ENCODE data around the gene ATP11B. TPM values are rescaled to one million over a fixed set of nuclear protein-coding genes. Genes with fewer than 3 reads are reported as not detected.

Gene ATP11B
- total RNA-seq, 2 experiments from 2014 or later, result 64.6 to 86.7 TPM

DNA sequence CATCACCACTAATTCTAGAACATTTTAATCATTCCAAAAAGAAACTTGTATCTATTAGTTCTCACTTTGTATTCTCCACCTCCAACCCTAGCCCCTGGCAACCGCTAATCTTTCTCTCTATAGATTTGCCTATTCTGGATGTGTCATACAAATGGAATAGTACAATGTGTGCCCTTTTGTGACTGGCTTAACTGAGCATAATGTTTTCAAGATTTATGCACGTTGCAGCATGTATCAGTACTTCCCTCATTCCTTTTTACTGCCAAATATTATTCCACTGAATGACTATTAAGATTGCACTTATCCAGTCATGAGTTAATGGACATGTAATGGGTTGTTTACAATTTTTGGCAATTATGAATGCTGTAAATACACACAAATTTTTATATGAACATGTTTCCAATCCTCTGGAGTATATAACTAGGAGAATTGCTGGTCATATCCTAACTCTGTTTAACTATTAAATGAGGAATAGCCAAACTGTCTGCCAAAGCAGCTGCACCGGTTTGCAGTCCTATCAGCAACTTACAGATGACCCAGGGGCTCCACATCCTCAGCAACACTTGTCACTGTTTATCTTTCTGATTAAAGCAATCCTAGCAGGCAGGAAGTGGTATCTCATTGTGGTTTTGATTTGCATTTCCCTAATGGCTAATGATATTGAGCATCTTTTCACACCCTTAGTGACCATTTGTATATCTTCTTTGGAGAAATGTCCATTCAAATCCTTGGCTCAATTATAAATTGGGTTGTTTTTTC is 144.2 kb downstream of the ATP11B start:
- Mint-ChIP-seq H3K36me3 (ENCODE audit: low read depth) (no peaks in the 10 kb centered on the region), H3K9me3 (ENCODE audit: low read depth) (peaks cover 3% of the 10 kb centered on the region), H3K27ac (no peak overlapping the region), H3K27me3 (no peaks in the 10 kb centered on the region), H3K4me1 (peaks cover 26% of the 10 kb centered on the region), H3K4me3 (no peak overlapping the region)
- no peak for DNase-seq
- POLR2A ChIA-PET, result interaction anchor here (0.7 kb wide), 1 partner anchor 321 kb away, joined by 3 read pairs; no protein-coding TSS in a partner anchor
- no peak for ATAC-seq
- intact Hi-C loops (cut with DNase I, micrococcal nuclease), result no loop called here
- CTCF ChIA-PET, result no interaction called here

DNA sequence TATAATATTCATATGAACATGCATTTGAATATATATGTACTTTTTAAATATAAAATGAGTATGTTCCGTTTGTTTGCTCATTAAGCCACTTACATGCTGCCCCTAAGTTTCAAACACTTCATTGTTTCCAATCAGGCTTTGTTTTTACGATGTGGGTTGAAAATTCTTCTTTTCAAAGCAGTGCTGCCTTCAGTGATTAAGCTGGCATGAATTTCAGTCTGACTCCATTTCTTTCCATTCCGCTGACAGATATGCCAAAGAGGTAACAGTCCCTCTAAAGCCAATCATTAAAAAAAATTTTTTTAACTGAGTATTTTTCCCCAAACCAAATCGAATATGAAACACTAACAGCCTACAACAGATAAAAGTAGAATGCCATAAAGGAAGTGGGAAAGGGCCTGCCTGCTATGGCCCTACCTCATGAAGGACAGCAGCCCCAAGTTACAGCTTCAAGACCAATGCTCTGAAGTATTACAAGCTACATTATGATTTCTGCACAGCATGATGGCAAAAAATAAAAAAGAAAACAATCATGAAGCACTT is 147.0 kb downstream of the ATP11B start:
- no peak overlapping the region for H3K4me3 Mint-ChIP-seq
- CTCF ChIA-PET, result no interaction called here
- H3K9me3 Mint-ChIP-seq (ENCODE audit: low read depth), result no peaks in the 10 kb centered on the region
- H3K27ac Mint-ChIP-seq, result peak overlapping the region; percentile 38
- H3K4me1 Mint-ChIP-seq, result peaks cover 24% of the 10 kb centered on the region
- POLR2A ChIA-PET, result no interaction called here
- ATAC-seq (peak; percentile 74), DNase-seq (no peak)
- no peaks in the 10 kb centered on the region for H3K27me3 Mint-ChIP-seq
- intact Hi-C loops (cut with DNase I, micrococcal nuclease), result no loop called here
- H3K36me3 Mint-ChIP-seq (ENCODE audit: low read depth), result peaks cover 6% of the 10 kb centered on the region

DNA sequence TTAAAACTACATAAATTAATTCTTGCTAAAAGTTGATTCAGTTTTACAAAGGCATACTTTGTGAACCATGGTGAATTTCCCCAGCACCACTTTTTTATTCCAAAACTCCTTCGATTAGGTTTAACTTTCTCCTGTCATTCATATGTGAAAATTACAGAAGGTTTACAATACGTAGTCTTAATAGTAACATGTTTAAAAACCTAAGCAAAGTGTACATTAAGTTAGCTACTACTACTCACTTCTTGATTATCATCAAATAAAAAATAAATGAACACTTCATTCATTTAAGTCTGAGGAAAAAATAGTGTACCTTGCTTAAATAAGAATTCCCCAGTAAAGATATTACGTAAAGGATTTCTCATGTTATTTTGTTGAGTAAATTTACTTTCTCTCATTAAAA is 148.4 kb downstream of the ATP11B start:
- H3K9me3 Mint-ChIP-seq (ENCODE audit: low read depth), result no peaks in the 10 kb centered on the region
- no peak for ATAC-seq
- no peak for DNase-seq
- H3K27ac Mint-ChIP-seq, result no peak overlapping the region
- POLR2A ChIA-PET, result no interaction called here
- H3K27me3 Mint-ChIP-seq, result no peaks in the 10 kb centered on the region
- peaks cover 17% of the 10 kb centered on the region for H3K4me1 Mint-ChIP-seq
- H3K4me3 Mint-ChIP-seq, result no peak overlapping the region
- CTCF ChIA-PET, result no interaction called here
- intact Hi-C loops (cut with DNase I, micrococcal nuclease), result no loop called here
- peaks cover 18% of the 10 kb centered on the region for H3K36me3 Mint-ChIP-seq (ENCODE audit: low read depth)

DNA sequence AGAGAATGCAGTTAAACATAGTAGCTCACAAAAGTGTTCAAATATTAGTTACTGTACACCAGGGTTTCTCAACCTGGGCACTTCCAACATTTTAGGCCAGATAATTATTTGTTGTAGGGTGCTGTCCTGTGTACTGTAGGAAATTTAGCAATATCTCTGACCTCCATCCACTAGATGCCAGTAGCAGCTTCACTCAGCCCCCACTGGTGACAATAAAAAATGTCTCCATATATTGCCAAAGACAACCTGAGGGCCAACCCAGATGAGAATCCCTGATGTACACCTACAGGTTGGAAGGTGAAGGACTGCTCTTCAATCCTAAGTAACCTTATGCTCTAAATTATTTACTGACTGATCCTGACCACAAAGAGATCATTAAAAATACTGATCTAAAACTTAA is 154.6 kb downstream of the ATP11B start:
- no peaks in the 10 kb centered on the region for H3K9me3 Mint-ChIP-seq (ENCODE audit: low read depth)
- DNase-seq (no peak), ATAC-seq (peak; percentile 68)
- no peak overlapping the region for H3K4me3 Mint-ChIP-seq
- intact Hi-C loops (cut with DNase I, micrococcal nuclease), result no loop called here
- no peaks in the 10 kb centered on the region for H3K4me1 Mint-ChIP-seq
- CTCF ChIA-PET, result interaction anchor here (1.0 kb wide), 1 partner anchor 31 kb away, joined by 3 read pairs; no protein-coding TSS in a partner anchor
- peaks cover 20% of the 10 kb centered on the region for H3K36me3 Mint-ChIP-seq (ENCODE audit: low read depth)
- no peak overlapping the region for H3K27ac Mint-ChIP-seq
- POLR2A ChIA-PET, result no interaction called here
- H3K27me3 Mint-ChIP-seq, result no peaks in the 10 kb centered on the region

DNA sequence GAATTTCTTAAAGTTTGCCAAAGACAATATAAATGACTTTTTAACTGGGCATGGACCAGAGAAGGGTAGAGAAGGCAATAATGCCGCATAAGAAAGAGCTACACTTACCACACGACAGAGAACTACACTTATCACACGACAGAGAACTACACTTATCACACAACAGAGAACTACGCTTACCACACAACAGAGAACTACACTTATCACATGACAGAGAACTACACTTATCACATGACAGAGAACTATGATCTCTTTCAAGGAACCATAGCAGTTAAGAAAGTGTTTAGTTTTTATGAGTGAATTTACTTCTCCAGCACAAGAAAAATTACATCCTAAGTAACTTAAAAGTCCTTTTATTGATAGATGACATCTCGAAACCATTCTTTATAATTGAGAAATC is 155.0 kb downstream of the ATP11B start:
- Mint-ChIP-seq H3K9me3 (ENCODE audit: low read depth) (no peaks in the 10 kb centered on the region), H3K27ac (no peak overlapping the region), H3K4me3 (no peak overlapping the region), H3K36me3 (ENCODE audit: low read depth) (peaks cover 20% of the 10 kb centered on the region), H3K27me3 (no peaks in the 10 kb centered on the region), H3K4me1 (no peaks in the 10 kb centered on the region)
- ATAC-seq (no peak), DNase-seq (no peak)
- POLR2A ChIA-PET, result no interaction called here
- intact Hi-C loops (cut with DNase I, micrococcal nuclease), result no loop called here
- CTCF ChIA-PET, result no interaction called here

DNA sequence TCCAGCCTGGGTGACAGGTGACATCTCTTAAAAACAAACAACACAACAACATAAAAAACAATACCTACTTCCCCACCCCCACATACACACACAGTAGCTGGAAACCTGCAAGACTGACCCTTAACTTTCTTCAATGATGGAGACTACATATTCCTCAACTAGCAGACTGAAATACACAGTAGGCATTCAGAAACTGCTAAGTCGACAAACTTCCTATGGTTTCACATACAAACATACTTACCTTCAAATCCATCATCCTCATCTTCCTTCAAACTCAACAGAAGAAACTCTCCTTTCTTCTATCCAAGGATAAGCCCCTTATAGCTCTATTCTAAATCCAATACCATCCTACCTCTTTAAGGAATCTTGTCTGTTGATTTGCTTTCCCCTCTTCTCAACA is 156.4 kb downstream of the ATP11B start:
- Mint-ChIP-seq H3K36me3 (ENCODE audit: low read depth) (peaks cover 19% of the 10 kb centered on the region), H3K27me3 (no peaks in the 10 kb centered on the region), H3K9me3 (ENCODE audit: low read depth) (no peaks in the 10 kb centered on the region), H3K27ac (no peak overlapping the region), H3K4me3 (no peak overlapping the region), H3K4me1 (no peaks in the 10 kb centered on the region)
- DNase-seq, result no peak
- intact Hi-C loops (cut with DNase I, micrococcal nuclease), result no loop called here
- ATAC-seq, result no peak
- CTCF ChIA-PET, result interaction anchor here (0.7 to 1.2 kb wide), 2 partner anchors 41 to 48 kb away, joined by 3 read pairs; no protein-coding TSS in a partner anchor
- POLR2A ChIA-PET, result no interaction called here

DNA sequence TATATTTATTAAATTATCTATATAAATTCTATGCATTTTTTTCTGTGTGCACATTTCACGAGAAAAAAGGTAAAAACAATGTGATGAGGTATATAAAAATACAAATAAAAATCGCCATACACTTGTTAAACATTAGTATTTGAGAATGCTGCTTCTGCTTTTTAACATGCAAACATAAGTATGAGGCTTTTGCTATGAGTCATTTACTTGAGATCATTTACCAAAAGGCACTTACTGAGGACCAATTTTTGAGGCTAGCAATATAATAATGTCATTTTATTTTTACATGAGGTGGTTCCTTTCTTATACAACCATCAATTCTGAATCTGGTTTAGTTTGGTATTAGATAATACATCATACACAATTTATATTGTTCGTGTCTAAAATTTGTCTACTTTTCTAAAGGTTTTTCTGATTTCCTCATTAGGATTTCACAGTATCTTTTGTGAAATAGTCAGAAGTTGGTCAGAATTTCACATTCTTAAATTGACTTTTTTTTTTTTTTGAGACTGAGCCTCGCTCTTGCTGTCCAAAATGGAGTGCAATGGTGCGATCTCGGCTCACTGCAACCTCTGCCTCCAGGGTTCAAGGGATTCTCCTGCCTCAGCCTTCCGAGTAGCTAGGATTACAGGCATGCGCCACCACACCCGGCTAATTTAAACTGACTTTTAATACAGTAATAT is 161.4 kb downstream of the ATP11B start:
- Mint-ChIP-seq H3K27me3 (no peaks in the 10 kb centered on the region), H3K4me1 (no peaks in the 10 kb centered on the region), H3K27ac (no peak overlapping the region), H3K36me3 (ENCODE audit: low read depth) (peaks cover 7% of the 10 kb centered on the region), H3K4me3 (no peak overlapping the region), H3K9me3 (ENCODE audit: low read depth) (no peaks in the 10 kb centered on the region)
- ChIA-PET CTCF (interaction anchor here (0.9 kb wide), 1 partner anchor 56 kb away, joined by 3 read pairs; no protein-coding TSS in a partner anchor), POLR2A (no interaction called here)
- no peak for DNase-seq
- ATAC-seq, result no peak
- intact Hi-C loops (cut with DNase I, micrococcal nuclease), result no loop called here

DNA sequence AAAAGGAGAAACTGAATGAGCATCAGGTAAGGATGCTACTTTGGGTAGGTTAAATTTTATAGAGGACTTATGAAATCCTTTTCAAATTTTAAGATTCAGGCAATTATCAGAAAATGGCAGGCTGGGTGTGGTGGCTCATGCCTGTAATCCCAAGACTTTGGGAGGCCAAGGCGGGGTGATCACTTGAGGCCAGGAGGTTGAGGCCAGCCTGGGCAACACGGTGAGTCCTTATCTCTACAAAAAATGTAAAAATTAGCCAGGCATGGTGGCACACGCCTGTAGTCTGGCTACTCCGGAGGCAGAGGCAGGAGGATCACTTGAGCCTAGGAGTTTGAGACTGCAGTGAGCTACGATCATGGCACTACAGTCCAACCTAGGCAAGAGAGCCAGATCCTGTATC is 163.9 kb downstream of the ATP11B start:
- H3K27me3 Mint-ChIP-seq, result no peaks in the 10 kb centered on the region
- no peak overlapping the region for H3K4me3 Mint-ChIP-seq
- no peak overlapping the region for H3K27ac Mint-ChIP-seq
- H3K36me3 Mint-ChIP-seq (ENCODE audit: low read depth), result peaks cover 13% of the 10 kb centered on the region
- intact Hi-C loops (cut with DNase I, micrococcal nuclease), result no loop called here
- DNase-seq (no peak), ATAC-seq (no peak)
- POLR2A ChIA-PET, result no interaction called here
- CTCF ChIA-PET, result no interaction called here
- H3K9me3 Mint-ChIP-seq (ENCODE audit: low read depth), result no peaks in the 10 kb centered on the region
- no peaks in the 10 kb centered on the region for H3K4me1 Mint-ChIP-seq

DNA sequence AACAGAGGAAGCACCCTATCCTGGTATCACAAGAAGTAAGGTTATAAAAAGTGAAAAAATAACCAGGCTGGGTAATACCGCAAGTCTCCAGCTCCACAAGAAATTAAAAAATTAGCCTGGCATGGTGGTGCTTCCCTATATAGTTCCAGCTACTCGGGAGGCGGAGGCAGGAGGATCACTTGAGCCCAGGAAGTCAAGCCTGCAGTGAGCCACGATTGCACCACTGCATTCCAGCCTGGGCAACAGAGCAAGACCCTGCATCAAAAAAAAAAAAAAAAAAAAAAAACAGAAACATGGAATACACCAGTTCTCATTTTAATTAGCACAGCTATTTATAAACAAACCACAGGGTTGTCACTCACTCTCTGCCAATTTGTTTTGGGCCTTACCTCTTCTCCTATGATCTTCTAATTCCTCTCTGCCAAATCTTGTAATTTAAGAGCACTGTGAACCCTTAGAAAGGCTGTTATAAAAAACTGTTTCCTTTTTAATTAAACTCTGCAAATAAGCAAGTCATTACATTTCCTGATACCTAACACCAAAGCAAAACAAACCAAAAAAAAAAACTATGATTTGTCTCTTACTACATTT is 164.5 kb downstream of the ATP11B start:
- POLR2A ChIA-PET, result no interaction called here

DNA sequence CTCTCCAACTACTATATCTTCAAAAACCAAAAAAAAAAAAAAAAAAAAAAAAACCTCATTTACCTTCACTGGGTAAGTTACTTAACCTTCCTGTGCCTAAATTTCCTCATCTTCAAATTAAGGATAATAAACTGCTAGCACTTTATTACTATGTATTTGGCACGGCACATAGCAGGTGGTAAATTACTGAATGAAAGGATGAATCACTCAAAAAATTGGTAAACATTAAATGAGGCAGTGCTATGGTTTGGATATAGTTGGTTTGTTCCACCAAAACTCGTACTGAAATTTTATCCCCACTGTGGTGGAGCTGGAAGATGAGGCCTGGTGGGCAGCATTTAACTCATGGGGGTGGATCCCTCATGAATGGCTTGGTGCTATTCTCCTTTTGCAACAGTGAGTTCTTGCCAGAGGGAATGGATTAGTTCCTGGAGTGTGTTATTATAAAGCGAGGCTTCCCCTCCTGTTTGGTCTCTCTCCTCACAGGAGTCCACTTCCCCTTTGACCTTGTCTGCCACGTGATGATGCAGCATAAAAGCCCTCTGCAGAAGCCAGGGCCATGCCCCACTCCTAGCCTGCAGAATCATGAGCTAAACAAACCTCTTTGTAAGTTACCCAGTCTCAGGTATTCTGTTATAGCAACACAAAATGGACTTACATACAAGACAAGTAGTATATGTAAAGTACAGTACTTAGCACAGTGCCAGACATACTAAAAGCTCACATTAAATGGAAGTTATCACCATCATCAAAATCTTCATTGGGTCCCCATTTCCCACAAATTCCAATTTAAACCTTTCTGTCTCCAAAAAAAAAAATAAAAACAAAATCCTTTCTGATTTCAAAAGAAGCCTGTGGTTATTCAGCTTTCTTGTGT is 166.4 kb downstream of the ATP11B start:
- POLR2A ChIA-PET, result no interaction called here
- no peak for ATAC-seq
- Mint-ChIP-seq H3K4me3 (no peak overlapping the region), H3K36me3 (ENCODE audit: low read depth) (peaks cover 17% of the 10 kb centered on the region), H3K9me3 (ENCODE audit: low read depth) (no peaks in the 10 kb centered on the region), H3K4me1 (peaks cover 4% of the 10 kb centered on the region), H3K27me3 (no peaks in the 10 kb centered on the region), H3K27ac (peak overlapping the region; percentile 1)
- intact Hi-C loops (cut with DNase I, micrococcal nuclease), result no loop called here
- CTCF ChIA-PET, result no interaction called here
- DNase-seq, result no peak

More for the DNA sequence above, 164.5 kb downstream of the ATP11B start:
- no peak overlapping the region for H3K4me3 Mint-ChIP-seq
- no peaks in the 10 kb centered on the region for H3K27me3 Mint-ChIP-seq
- H3K4me1 Mint-ChIP-seq, result peaks cover 2% of the 10 kb centered on the region
- H3K36me3 Mint-ChIP-seq (ENCODE audit: low read depth), result peaks cover 17% of the 10 kb centered on the region
- ATAC-seq, result no peak
- H3K9me3 Mint-ChIP-seq (ENCODE audit: low read depth), result no peaks in the 10 kb centered on the region
- DNase-seq, result no peak
- H3K27ac Mint-ChIP-seq, result no peak overlapping the region
- intact Hi-C loops (cut with DNase I, micrococcal nuclease), result no loop called here
- CTCF ChIA-PET, result interaction anchor here (0.5 kb wide), 1 partner anchor 973 kb away, joined by 4 read pairs; no protein-coding TSS in a partner anchor

DNA sequence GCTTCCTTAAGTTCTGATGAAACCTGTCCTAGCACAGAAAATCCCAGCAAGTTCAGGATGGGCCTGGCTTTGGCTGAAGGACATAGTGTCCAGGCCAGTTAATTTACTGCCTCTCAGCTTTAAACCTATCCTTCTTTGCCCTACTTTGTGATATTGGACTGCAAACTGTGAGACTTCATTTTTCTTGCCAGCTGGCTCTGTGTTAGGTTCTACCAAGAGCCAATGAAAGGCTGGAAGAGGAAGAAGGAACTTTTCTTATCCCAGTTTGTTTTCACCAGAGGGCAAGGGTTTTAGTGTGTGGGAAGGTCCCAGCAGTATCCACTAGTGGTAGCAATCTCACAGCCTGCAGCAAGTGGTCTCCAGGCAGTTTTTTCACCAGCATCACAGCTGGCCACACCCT is 168.9 kb downstream of the ATP11B start:
- DNase-seq (no peak), ATAC-seq (no peak)
- peaks cover 22% of the 10 kb centered on the region for H3K4me1 Mint-ChIP-seq
- H3K4me3 Mint-ChIP-seq, result no peak overlapping the region
- H3K27ac Mint-ChIP-seq, result no peak overlapping the region
- ChIA-PET CTCF (interaction anchor here (0.5 kb wide), 1 partner anchor 372 kb away, joined by 4 read pairs; no protein-coding TSS in a partner anchor), POLR2A (interaction anchor here (0.9 kb wide), 1 partner anchor 16 kb away, joined by 3 read pairs; no protein-coding TSS in a partner anchor)
- H3K27me3 Mint-ChIP-seq, result no peaks in the 10 kb centered on the region
- peaks cover 14% of the 10 kb centered on the region for H3K36me3 Mint-ChIP-seq (ENCODE audit: low read depth)
- H3K9me3 Mint-ChIP-seq (ENCODE audit: low read depth), result no peaks in the 10 kb centered on the region
- intact Hi-C loops (cut with DNase I, micrococcal nuclease), result no loop called here
